Transverse colon (tissue), 4 donors: ENCODE results near the gene CCDC91. TPM values are rescaled to one million over a fixed set of nuclear protein-coding genes. Genes with fewer than 3 reads are reported as not detected.
"Not testable (repeated sequence)": the region's sequence is repeated elsewhere in the genome, so short reads cannot be mapped to it uniquely, and the experiment has no call there.

Experiments used
- DNase-seq: peaks from one replicate; pipeline ENCODE4 v3.0.0-alpha.2; 2019
- H3K27ac ChIP-seq, 4 donors: fragments of 200-600 bp; sonication (generic); 2 replicates each; pipeline ENCODE4 v1.5.1; 2016 to 2018; ENCODE audit warnings: inconsistent platforms in 4 of 4
- H3K27me3 ChIP-seq: fragments of 200-600 bp; sonication (generic); 2 replicates; pipeline ENCODE4 v1.5.1; 2017; ENCODE audit warnings: inconsistent platforms
- H3K36me3 ChIP-seq, 4 donors: fragments of 200-600 bp; sonication (generic); 2 replicates each; pipeline ENCODE4 v1.5.1; 2017 to 2019; ENCODE audit warnings: inconsistent platforms in 4 of 4
- H3K4me1 ChIP-seq, 4 donors: fragments of 200-600 bp; sonication (generic); 2 replicates each; pipeline ENCODE4 v1.5.1; 2017 to 2020; ENCODE audit warnings: inconsistent platforms in 4 of 4
- H3K4me3 ChIP-seq, 4 donors: fragments of 200-600 bp; sonication (generic); 1 replicate in 1 of 4; 2 replicates in 3 of 4; pipeline versions ENCODE4 v1.5.1 to v1.6.1; 2017 to 2019; ENCODE audit warnings: inconsistent platforms in 4 of 4
- H3K9me3 ChIP-seq, 2 donors: fragments of 200-600 bp; sonication (generic); 2 replicates each; pipeline ENCODE4 v1.5.1; 2017 to 2019; ENCODE audit warnings: inconsistent platforms in 2 of 2
- EP300 ChIP-seq: sonication (generic); formaldehyde crosslinking; IDR thresholded peaks from one replicate; pipeline ENCODE4 v1.6.1; 2017; ENCODE audit warnings: antibody characterized with exemption, low read depth
- POLR2A ChIP-seq: fragments of 450-650 bp; IDR thresholded peaks from one replicate; pipeline ENCODE4 v1.6.1; 2016; ENCODE audit warnings: antibody characterized with exemption, mild to moderate bottlenecking, moderate library complexity
- POLR2AphosphoS5 ChIP-seq, 3 donors: sonication (generic); formaldehyde crosslinking; IDR thresholded peaks; one replicate each; pipeline ENCODE4 v1.6.1; 2016; ENCODE audit warnings: antibody characterized with exemption in 3 of 3
- WGBS, 2 donors: methylation state at CpG; one replicate each; pipeline ENCODE4 v1.1.5; 2018; ENCODE audit warnings: low coverage in 1 of 2; 5-methylcytosine and 5-hydroxymethylcytosine counted together
- in situ Hi-C, 4 donors: fragments of 200-750 bp; cut with MboI; loops; one replicate each; pipeline versions ENCODE4 v1.15.0 to v1.15.1; 2017; ENCODE audit warnings: low sequenced_read_pairs in 3 of 4, low pct_ligation_motif_present in 1 of 4, low pct_unique_long_range_greater_than_20kb in 1 of 4
- intact Hi-C: fragments of 100-400 bp; cut with DNase I; formaldehyde crosslinking; loops from one replicate; pipeline ENCODE4 v1.15.1; 2023; ENCODE audit warnings: low total_unique reads
- total RNA-seq, 4 donors: library from RNA; depleted of rRNA; stranded (reverse); fragments of >200 nt; gene quantifications; one replicate each; pipeline ENCODE4 v1.1.0, GENCODE V29; 2016
- TF ChIP-seq, protein P1 (sequence below), 5 experiments: fragments of 200-600 bp in 3 of 5; fragments of 450-650 bp in 2 of 5; sonication (generic) in 3 of 5; IDR thresholded peaks; 1 replicate in 2 of 5; 2 replicates in 3 of 5; pipeline ENCODE4 v1.5.1; 2016 to 2017; ENCODE audit warnings: antibody characterized with exemption in 5 of 5, inconsistent platforms in 3 of 5, mild to moderate bottlenecking in 2 of 5, moderate library complexity in 1 of 5

Gene CCDC91
- total RNA-seq, 4 donors from 2014 or later: 8.4 to 37.8 (median 35.5) TPM

- Histone ChIP-seq H3K27ac (no peak overlapping the region), H3K4me3 (no peak overlapping the region), H3K9me3 (no peaks in the 10 kb centered on the region), H3K4me1 (no peaks in the 10 kb centered on the region), H3K36me3 (peaks cover 0 to 6% (median 2%) of the 10 kb centered on the region in 4 donors), H3K27me3 (no peaks in the 10 kb centered on the region)
- DNase-seq: no peak
- intact Hi-C loops: no loop called here
- WGBS, 2 donors: 68 to 77% methylated on average over 3 of the region's 3 CpGs
- in situ Hi-C loops: no loop called here
- no peak for TF ChIP-seq POLR2AphosphoS5 (IDR thresholded peaks at IDR 0.05)
- TF ChIP-seq, protein P1, sequence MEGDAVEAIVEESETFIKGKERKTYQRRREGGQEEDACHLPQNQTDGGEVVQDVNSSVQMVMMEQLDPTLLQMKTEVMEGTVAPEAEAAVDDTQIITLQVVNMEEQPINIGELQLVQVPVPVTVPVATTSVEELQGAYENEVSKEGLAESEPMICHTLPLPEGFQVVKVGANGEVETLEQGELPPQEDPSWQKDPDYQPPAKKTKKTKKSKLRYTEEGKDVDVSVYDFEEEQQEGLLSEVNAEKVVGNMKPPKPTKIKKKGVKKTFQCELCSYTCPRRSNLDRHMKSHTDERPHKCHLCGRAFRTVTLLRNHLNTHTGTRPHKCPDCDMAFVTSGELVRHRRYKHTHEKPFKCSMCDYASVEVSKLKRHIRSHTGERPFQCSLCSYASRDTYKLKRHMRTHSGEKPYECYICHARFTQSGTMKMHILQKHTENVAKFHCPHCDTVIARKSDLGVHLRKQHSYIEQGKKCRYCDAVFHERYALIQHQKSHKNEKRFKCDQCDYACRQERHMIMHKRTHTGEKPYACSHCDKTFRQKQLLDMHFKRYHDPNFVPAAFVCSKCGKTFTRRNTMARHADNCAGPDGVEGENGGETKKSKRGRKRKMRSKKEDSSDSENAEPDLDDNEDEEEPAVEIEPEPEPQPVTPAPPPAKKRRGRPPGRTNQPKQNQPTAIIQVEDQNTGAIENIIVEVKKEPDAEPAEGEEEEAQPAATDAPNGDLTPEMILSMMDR (IDR thresholded peaks at IDR 0.05): no peak
- no peak for TF ChIP-seq POLR2A
- no peak for TF ChIP-seq EP300
These were observed 267.5 kb downstream of the CCDC91 start for GRCh38 chr12:28457785-28458184.

DNA sequence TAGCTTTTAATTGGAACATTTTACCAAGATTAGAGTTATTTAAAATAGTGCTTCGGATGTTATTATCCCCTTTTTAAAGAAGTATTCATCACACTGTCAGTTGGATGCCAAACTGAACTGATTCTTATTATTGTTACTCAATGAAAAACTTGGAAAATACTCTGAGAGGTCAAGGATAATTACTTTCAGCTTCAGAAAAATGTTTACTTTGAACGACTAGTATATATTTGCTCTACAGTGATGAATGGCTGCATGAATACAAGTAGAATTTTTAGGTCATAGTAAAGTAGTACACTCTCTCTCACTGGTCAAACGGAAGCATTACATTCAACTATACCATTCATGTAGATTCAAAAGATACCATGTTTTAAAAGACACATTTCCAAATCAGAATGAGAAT is 269.2 kb downstream of the CCDC91 start:
- TF ChIP-seq, protein P1 (IDR thresholded peaks at IDR 0.05): no peak
- TF ChIP-seq POLR2AphosphoS5 (IDR thresholded peaks at IDR 0.05) (no peak), POLR2A (no peak), EP300 (no peak)
- intact Hi-C loops (no loop called here), in situ Hi-C loops (no loop called here)
- no peak overlapping the region for H3K27ac ChIP-seq
- no peak overlapping the region for H3K4me3 ChIP-seq
- peaks cover 0 to 4% (median 0%) of the 10 kb centered on the region in 4 donors for H3K36me3 ChIP-seq
- no peaks in the 10 kb centered on the region for H3K27me3 ChIP-seq
- 73% methylated on average over 3 of the region's 3 CpGs for WGBS, 2 donors
- no peaks in the 10 kb centered on the region for H3K4me1 ChIP-seq
- no peak for DNase-seq
- H3K9me3 ChIP-seq: no peaks in the 10 kb centered on the region

- no peaks in the 10 kb centered on the region for H3K27me3 ChIP-seq
- in situ Hi-C loops: no loop called here
- H3K27ac ChIP-seq: no peak overlapping the region
- peaks cover 0 to 4% (median 0%) of the 10 kb centered on the region in 4 donors for H3K36me3 ChIP-seq
- TF ChIP-seq EP300 (no peak), POLR2AphosphoS5 (IDR thresholded peaks at IDR 0.05) (no peak), POLR2A (no peak)
- TF ChIP-seq, protein P1 (IDR thresholded peaks at IDR 0.05): no peak
- no peak for DNase-seq
- 75 to 94% methylated on average over 2 of the region's 2 CpGs for WGBS, 2 donors
- no peak overlapping the region for H3K4me3 ChIP-seq
- no peaks in the 10 kb centered on the region for H3K9me3 ChIP-seq
- intact Hi-C loops: no loop called here
- no peaks in the 10 kb centered on the region for H3K4me1 ChIP-seq
These were observed 270.3 kb downstream of the CCDC91 start for GRCh38 chr12:28460420-28461130.

DNA sequence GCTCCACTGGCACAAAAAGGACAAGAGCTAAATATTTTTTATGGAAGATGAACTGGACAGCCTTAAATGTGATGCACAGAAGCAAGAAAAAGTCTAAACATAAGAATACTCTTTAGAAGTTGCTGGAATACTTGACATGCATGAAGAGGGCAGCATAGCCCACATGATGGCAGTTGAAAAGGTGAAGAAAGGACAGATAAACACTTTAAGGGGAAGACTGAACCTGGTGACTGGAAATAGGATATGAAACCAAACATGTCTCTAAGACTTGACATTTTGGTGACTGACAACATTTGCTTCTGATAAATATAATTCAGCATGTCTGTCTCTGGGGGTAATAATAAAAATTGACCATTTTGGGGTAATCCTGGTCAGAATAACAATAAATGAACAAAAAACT is 273.1 kb downstream of the CCDC91 start:
- no peak for TF ChIP-seq POLR2A
- TF ChIP-seq POLR2AphosphoS5 (IDR thresholded peaks at IDR 0.05): no peak

GRCh38 chr12:28471762-28472161 is 281.5 kb downstream of the CCDC91 start:
- DNase-seq, H3K9me3 ChIP-seq, H3K27ac ChIP-seq, H3K4me3 ChIP-seq, H3K27me3 ChIP-seq, H3K36me3 ChIP-seq, in situ Hi-C loops, H3K4me1 ChIP-seq, intact Hi-C loops: not testable (repeated sequence)
- 98 to 99% methylated on average over 9 of the region's 9 CpGs for WGBS, 2 donors

More for the DNA sequence above, 273.1 kb downstream of the CCDC91 start:
- intact Hi-C loops: no loop called here
- H3K27ac ChIP-seq: no peak overlapping the region
- DNase-seq: no peak
- peaks cover 0 to 4% (median 0%) of the 10 kb centered on the region in 4 donors for H3K36me3 ChIP-seq
- no peak overlapping the region for H3K4me3 ChIP-seq
- no peaks in the 10 kb centered on the region for H3K4me1 ChIP-seq
- H3K9me3 ChIP-seq: no peaks in the 10 kb centered on the region
- in situ Hi-C loops: no loop called here
- no peaks in the 10 kb centered on the region for H3K27me3 ChIP-seq

DNA sequence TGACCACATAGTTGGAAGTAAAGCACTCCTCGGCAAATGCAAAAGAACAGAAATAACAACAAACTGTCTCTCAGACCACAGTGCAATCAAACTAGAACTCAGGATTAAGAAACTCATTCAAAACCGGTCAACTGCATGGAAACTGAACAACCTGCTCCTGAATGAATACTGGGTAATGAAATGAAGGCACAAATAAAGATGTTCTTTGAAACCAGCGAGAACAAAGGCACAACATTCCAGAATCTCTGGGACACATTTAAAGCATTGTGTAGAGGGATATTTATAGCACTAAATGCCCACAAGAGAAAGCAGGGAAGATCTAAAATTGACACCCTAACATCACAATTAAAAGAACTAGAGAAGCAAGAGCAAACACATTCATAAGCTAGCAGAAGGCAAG is 285.9 kb downstream of the CCDC91 start:
- H3K27me3 ChIP-seq, H3K27ac ChIP-seq, H3K4me3 ChIP-seq, DNase-seq, H3K4me1 ChIP-seq, H3K9me3 ChIP-seq, H3K36me3 ChIP-seq, intact Hi-C loops, in situ Hi-C loops: not testable (repeated sequence)
- 89 to 100% methylated on average over 3 of the region's 3 CpGs for WGBS, 2 donors

- intact Hi-C loops: not testable (repeated sequence)
These were observed 288.8 kb downstream of the CCDC91 start for GRCh38 chr12:28479097-28479496.

More at GRCh38 chr12:28479097-28479496, 288.8 kb downstream of the CCDC91 start:
- H3K9me3 ChIP-seq, in situ Hi-C loops, H3K27ac ChIP-seq, H3K4me1 ChIP-seq, DNase-seq, H3K27me3 ChIP-seq, H3K4me3 ChIP-seq, H3K36me3 ChIP-seq: not testable (repeated sequence)
- WGBS, 2 donors: 96 to 100% methylated on average over 1 of the region's 1 CpG
